GM10266 (cell line): ENCODE measurements around the gene MCF2L2.
"Not testable (repeated sequence)": the region's sequence is repeated elsewhere in the genome, so short reads cannot be mapped to it uniquely, and the experiment has no call there.

Experiments
- DNase-seq: peaks from one replicate; pipeline ENCODE4 v3.0.0; 2012; ENCODE audit errors: extremely low spot score
- TF ChIP-seq, protein P1 (sequence below): IDR thresholded peaks from 2 replicates; pipeline ENCODE4 v1.5.1; 2012; ENCODE audit warnings: mild to moderate bottlenecking, low read depth; ENCODE audit not compliant: control insufficient read depth, insufficient read depth; ENCODE audit errors: missing control alignments

MCF2L2 gene, protein sequence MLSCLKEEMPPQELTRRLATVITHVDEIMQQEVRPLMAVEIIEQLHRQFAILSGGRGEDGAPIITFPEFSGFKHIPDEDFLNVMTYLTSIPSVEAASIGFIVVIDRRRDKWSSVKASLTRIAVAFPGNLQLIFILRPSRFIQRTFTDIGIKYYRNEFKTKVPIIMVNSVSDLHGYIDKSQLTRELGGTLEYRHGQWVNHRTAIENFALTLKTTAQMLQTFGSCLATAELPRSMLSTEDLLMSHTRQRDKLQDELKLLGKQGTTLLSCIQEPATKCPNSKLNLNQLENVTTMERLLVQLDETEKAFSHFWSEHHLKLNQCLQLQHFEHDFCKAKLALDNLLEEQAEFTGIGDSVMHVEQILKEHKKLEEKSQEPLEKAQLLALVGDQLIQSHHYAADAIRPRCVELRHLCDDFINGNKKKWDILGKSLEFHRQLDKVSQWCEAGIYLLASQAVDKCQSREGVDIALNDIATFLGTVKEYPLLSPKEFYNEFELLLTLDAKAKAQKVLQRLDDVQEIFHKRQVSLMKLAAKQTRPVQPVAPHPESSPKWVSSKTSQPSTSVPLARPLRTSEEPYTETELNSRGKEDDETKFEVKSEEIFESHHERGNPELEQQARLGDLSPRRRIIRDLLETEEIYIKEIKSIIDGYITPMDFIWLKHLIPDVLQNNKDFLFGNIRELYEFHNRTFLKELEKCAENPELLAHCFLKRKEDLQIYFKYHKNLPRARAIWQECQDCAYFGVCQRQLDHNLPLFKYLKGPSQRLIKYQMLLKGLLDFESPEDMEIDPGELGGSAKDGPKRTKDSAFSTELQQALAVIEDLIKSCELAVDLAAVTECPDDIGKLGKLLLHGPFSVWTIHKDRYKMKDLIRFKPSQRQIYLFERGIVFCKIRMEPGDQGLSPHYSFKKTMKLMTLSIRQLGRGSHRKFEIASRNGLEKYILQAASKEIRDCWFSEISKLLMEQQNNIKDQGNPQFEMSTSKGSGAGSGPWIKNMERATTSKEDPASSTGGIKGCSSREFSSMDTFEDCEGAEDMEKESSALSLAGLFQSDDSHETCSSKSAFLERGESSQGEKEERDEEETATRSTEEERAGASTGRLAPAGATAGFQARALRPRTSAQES

DNA sequence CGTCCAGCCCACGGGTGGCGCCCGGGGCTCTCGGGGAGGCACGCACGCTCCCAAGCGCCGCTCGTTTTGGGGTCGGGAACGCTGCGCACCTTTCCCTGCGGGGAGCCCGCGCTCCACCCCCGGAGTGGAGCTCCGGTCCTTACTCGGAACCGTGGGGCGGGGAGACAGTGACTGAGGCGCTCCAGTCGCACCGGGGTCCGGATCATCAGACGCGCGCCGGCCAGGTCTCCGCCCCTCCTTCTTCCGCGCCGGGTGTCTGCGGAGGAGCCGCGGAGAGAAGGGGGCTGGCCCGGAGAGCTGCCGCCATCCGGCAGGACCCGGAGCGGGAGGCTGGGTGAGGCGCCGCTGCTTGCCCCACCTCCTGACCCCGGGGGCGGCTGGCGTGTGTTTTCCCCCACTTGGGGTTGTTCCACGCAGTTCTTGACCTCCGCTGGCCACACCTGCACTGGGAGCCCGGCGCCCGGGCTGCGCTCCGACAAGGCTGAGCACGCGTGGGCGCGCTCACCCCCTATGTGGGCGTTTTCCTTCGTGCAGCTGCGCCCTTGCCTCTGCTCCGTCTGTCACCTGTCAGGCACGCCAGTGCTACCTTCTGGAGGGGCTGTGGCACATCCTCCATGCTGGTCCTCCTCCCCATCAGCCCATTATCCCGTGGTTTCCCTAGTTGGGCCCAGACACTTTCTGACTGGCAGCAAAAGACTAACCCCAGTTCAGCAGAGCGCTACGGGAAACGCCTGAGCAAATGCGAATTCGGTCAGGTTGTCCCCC lies at the start of gene MCF2L2:
Gene MCF2L2, minus strand, starts transcription at position 173 of the 765 bp plus-strand sequence. CDS start 642 bp downstream, outside the sequence.
- peak; percentile 91 for DNase-seq
- TF ChIP-seq, protein P1, sequence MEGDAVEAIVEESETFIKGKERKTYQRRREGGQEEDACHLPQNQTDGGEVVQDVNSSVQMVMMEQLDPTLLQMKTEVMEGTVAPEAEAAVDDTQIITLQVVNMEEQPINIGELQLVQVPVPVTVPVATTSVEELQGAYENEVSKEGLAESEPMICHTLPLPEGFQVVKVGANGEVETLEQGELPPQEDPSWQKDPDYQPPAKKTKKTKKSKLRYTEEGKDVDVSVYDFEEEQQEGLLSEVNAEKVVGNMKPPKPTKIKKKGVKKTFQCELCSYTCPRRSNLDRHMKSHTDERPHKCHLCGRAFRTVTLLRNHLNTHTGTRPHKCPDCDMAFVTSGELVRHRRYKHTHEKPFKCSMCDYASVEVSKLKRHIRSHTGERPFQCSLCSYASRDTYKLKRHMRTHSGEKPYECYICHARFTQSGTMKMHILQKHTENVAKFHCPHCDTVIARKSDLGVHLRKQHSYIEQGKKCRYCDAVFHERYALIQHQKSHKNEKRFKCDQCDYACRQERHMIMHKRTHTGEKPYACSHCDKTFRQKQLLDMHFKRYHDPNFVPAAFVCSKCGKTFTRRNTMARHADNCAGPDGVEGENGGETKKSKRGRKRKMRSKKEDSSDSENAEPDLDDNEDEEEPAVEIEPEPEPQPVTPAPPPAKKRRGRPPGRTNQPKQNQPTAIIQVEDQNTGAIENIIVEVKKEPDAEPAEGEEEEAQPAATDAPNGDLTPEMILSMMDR, result no peak

DNA sequence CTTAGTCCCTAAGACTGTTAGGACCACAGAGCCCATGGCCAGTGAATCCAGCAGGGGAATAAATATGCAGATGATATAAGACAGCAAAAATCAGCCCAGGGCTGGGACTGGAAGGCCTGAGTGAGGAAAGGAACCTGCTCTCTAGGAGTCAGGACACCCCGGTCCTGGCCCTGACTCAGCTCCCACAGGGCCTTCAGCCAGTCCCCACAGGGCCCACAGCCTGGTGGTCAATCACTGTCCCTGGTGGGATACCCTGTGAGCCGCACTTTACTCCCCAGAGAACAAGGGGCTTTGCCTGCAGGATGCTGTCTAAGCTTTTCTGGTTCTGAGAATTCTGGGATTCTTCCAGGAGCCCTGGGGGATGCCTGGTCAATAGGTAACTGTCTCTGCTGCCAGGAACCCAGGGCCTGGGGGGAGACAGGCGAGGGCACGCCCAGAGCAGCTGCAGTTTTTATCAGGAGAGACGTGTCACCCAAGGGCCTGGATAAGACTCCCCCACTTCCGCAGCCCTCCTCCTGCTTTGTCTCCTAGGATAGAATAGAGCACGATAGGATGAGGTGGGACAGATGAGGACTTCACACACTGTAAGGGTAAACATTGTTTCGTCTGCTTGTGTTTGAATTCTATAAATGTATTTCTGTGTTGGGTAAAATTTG lies 49.5 kb upstream of the MCF2L2 start:
- no peak for DNase-seq

DNA sequence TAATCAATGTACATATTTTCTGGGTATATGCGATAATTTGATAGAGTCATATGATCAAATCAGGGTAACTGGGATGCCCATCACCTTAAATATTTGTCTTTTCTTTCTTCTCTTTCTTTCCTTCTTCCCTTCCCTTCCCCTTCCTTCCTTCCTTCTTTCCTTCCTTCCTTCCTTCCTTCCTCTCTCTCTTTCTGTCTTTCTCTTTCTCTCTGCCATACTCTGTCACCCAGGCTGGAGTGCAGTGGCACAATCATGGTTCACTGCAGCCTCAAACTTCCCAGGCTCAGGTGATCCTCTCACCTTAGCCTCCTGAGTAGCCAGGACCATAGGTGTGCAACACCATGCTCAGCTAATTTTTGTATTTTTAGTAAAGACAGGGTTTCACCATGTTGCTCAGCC lies 47.3 kb upstream of the MCF2L2 start:
- DNase-seq, result not testable (repeated sequence)

More for the DNA sequence above, 49.5 kb upstream of the MCF2L2 start:
- TF ChIP-seq, protein P1, result no peak

DNA sequence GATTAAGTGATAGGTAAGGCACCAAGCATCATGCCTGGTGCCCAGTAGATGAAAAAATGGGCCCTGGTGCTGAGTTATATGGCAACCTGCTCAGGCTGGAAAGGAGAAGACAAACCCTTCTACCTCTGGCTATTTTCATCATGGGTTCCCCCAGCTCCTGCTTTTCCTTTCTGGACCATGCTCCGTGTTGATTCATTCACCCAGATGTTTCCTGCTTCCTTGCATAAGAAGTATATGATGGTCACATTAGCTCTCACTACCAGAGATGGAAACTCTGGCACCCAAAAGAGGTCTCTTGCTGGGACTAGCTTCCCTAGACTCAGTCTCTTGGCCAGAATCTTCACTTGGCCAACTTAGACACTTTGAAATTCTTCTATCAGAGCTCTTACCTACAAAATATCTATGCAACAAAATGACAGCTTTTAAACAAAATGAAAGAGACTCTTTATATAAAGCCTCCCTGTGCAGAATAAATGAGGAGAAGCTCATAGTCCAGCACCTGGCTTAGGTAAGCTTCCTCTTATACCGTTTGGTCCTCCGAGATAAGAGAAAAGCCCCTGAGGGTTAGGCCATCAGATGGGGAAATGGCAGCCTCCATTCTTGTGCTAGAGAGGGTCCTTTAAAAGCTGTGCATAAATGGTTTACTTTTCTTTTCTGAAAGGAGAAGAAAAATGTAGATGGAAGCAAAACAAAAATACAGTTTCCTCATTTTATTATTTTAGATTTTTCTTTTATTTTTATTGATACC lies 46.8 kb upstream of the MCF2L2 start:
- no peak for DNase-seq
- TF ChIP-seq, protein P1, result no peak

DNA sequence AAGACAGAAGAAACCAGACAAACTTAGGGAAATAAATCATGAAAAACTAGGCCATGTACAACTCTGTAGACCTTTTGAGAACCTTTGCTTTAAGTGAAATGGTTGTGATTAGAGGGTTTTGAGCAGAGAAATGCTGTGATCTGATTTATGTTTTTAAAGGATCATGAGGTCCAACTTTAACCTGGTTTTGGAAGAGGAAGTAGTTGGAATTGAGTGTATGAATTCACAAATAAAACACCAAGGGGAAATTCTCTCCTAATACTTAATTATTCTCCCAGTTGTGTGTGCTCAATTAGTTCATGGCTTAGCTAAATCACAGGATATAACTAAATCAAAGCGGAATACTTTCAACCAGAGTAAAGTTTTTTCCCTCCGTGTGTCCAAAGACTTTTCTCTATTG lies 45.5 kb upstream of the MCF2L2 start:
- TF ChIP-seq, protein P1, result no peak
- DNase-seq, result no peak

DNA sequence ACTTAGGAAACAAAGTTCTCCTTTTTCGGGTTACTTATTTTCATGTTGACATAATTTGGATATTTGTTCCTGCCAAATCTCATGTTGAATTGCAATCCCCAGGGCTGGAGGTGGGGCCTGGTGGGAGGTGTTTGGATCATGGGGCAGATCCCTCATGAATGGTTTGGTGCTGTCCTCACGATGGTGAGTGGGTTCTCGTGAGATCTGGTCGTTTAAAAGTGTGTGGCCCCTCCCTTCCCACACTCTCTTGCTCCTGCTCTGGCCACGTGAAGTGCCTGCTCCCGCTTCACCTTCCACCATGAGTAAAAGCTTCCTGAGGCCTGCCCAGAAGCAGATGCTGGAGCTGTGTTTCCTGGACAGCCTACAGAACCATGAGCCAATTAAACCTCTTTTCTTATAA lies 43.7 kb upstream of the MCF2L2 start:
- TF ChIP-seq, protein P1, result no peak
- DNase-seq, result no peak
